Neural cell (in vitro differentiated cells): ENCODE results near the gene PAAF1. TPM values are rescaled to one million over a fixed set of nuclear protein-coding genes. Genes with fewer than 3 reads are reported as not detected.

Experiments
- H2AFZ ChIP-seq: fragments of 200-600, 300-800 bp; sonication (generic), shearing (Covaris generic); 2 replicates; pipeline ENCODE4 v1.6.0; 2014; ENCODE audit warnings: low read depth, mild to moderate bottlenecking, antibody characterized with exemption, low read length, moderate library complexity
- H3F3A ChIP-seq: fragments of 200-600 bp; shearing (Covaris generic); 2 replicates; pipeline ENCODE4 v1.6.1; 2016; ENCODE audit warnings: mild to moderate bottlenecking, moderate library complexity, mixed read lengths, antibody characterized with exemption, low read length; ENCODE audit not compliant: insufficient read depth, poor library complexity, severe bottlenecking
- H3K27ac ChIP-seq: fragments of 200-600, 300-800 bp; sonication (generic), shearing (Covaris generic); 2 replicates; pipeline ENCODE4 v1.5.1; 2014; ENCODE audit warnings: mild to moderate bottlenecking, low read length, moderate library complexity
- H3K27me3 ChIP-seq: fragments of 300-800, 200-600 bp; sonication (generic), shearing (Covaris generic); 2 replicates; pipeline ENCODE4 v1.6.0; 2014; ENCODE audit warnings: mild to moderate bottlenecking, low read depth, low read length, moderate library complexity; ENCODE audit not compliant: insufficient read depth
- H3K36me3 ChIP-seq: fragments of 300-800, 200-600 bp; sonication (generic), shearing (Covaris generic); 2 replicates; pipeline ENCODE4 v1.5.1; 2014; ENCODE audit warnings: mild to moderate bottlenecking, antibody characterized with exemption, low read length, moderate library complexity; ENCODE audit not compliant: insufficient read depth
- H3K4me2 ChIP-seq: fragments of 300-800, 200-600 bp; sonication (generic), shearing (Covaris generic); 2 replicates; pipeline ENCODE4 v1.6.0; 2014; ENCODE audit warnings: mild to moderate bottlenecking, low read length
- H3K4me3 ChIP-seq: fragments of 300-800, 200-600 bp; sonication (generic), shearing (Covaris generic); 2 replicates; pipeline ENCODE4 v1.5.1; 2014; ENCODE audit warnings: mild to moderate bottlenecking, low read length, moderate library complexity
- H3K79me2 ChIP-seq: fragments of 200-600 bp; shearing (Covaris generic); replicated peaks from 2 replicates; pipeline ENCODE4 v1.6.0; 2014; ENCODE audit warnings: mild to moderate bottlenecking, low read length, moderate library complexity; ENCODE audit not compliant: insufficient read depth
- H3K9ac ChIP-seq: fragments of 300-800, 200-600 bp; sonication (generic), shearing (Covaris generic); 2 replicates; pipeline ENCODE4 v1.6.1; 2016; ENCODE audit warnings: mild to moderate bottlenecking, low read length, mixed read lengths
- H3K9me2 ChIP-seq: fragments of 200-600 bp; shearing (Covaris generic); 2 replicates; pipeline ENCODE4 v1.6.1; 2016; ENCODE audit warnings: mild to moderate bottlenecking, low read length, mixed read lengths; ENCODE audit not compliant: insufficient read depth
- H3K9me3 ChIP-seq: fragments of 200-600, 300-800 bp; sonication (generic), shearing (Covaris generic); 2 replicates; pipeline ENCODE4 v1.6.1; 2016; ENCODE audit warnings: mild to moderate bottlenecking, mixed run types, low read length, moderate library complexity, mixed read lengths
- H4K20me1 ChIP-seq: fragments of 200-600 bp; shearing (Covaris generic); 2 replicates; pipeline ENCODE4 v1.6.1; 2016; ENCODE audit warnings: mild to moderate bottlenecking, mixed run types; ENCODE audit not compliant: insufficient read depth
- CTCF ChIP-seq: fragments of 450-650 bp; IDR thresholded peaks from 2 replicates; pipeline ENCODE4 v1.5.1; 2014; ENCODE audit warnings: antibody characterized with exemption, mild to moderate bottlenecking, moderate library complexity; ENCODE audit not compliant: poor library complexity, severe bottlenecking
- EP300 ChIP-seq: fragments of 450-650 bp; conservative IDR thresholded peaks from 2 replicates; pipeline ENCODE4 v1.6.1; 2014; ENCODE audit warnings: antibody characterized with exemption, mild to moderate bottlenecking, moderate library complexity; ENCODE audit not compliant: poor library complexity, severe bottlenecking
- EZH2 ChIP-seq: fragments of 200-600, 300-800 bp; shearing (Covaris generic), sonication (generic); IDR thresholded peaks from 2 replicates; pipeline ENCODE4 v1.6.1; 2014; ENCODE audit warnings: antibody characterized with exemption, low read length, borderline replicate concordance, mild to moderate bottlenecking; ENCODE audit not compliant: insufficient read depth, poor library complexity, severe bottlenecking
- MXI1 ChIP-seq: fragments of 450-650 bp; conservative IDR thresholded peaks from 2 replicates; pipeline ENCODE4 v1.6.1; 2014; ENCODE audit warnings: antibody characterized with exemption, mild to moderate bottlenecking; ENCODE audit not compliant: poor library complexity, severe bottlenecking
- POLR2AphosphoS5 ChIP-seq: IDR thresholded peaks from 2 replicates; pipeline ENCODE4 v1.6.1; 2012
- RAD21 ChIP-seq: fragments of 450-650 bp; conservative IDR thresholded peaks from 2 replicates; pipeline ENCODE4 v1.6.1; 2014; ENCODE audit warnings: antibody characterized with exemption, mild to moderate bottlenecking, moderate library complexity
- REST ChIP-seq: IDR thresholded peaks from 2 replicates; pipeline ENCODE4 v1.6.1; 2012; ENCODE audit warnings: borderline replicate concordance
- SMC3 ChIP-seq: fragments of 450-650 bp; conservative IDR thresholded peaks from 2 replicates; pipeline ENCODE4 v1.6.1; 2014; ENCODE audit warnings: antibody characterized with exemption, mild to moderate bottlenecking, moderate library complexity; ENCODE audit not compliant: poor library complexity
- TAF1 ChIP-seq: IDR thresholded peaks from 2 replicates; pipeline ENCODE4 v1.6.1; 2012; ENCODE audit warnings: low read depth
- polyA plus RNA-seq: library from polyadenylated mRNA; depleted of rRNA; stranded (reverse); fragments of >200 nt; gene quantifications from 2 replicates; pipeline ENCODE4 v1.2.3, GENCODE V29; 2014

PAAF1 gene
- polyA plus RNA-seq, 1 donor from 2014 or later = 80.3 TPM

DNA sequence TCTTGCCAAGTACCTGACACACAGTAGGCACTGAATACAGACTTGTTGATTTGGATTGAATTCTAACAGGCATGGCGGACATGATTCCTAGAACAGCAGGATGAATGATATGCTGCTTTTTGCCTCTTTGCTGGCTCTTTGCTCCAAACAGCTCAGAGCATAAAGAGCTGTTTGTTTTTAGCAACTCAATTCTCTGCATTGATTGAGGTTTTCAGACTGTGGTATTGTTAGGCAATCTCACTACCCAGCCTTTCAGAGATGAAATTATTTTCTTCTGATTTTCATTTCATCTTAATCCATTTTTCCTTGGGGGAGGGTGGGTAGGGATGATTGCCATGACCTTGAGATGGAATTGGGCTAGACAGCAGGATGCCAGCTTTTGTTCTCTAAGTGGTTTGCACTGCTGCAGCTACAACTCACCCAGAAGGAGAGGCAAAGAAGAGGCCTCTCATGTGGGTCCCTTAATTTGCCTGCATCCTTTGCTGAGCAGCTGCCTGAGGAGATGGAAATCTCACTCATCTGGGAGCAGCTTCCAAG lies 20.7 kb upstream of the PAAF1 start:
- Histone ChIP-seq H3K9me2 (no peaks in the 10 kb centered on the region), H3K79me2 (no peaks in the 10 kb centered on the region), H3K27me3 (no peaks in the 10 kb centered on the region), H3K36me3 (no peaks in the 10 kb centered on the region), H3K27ac (peak overlapping the region; percentile 57), H3K9me3 (no peaks in the 10 kb centered on the region), H3K9ac (peak overlapping the region; percentile 7), H3K4me2 (no peak overlapping the region), H4K20me1 (no peaks in the 10 kb centered on the region), H2AFZ (peak overlapping the region; percentile 7), H3F3A (no peaks in the 10 kb centered on the region), H3K4me3 (no peak overlapping the region)
- TF ChIP-seq EZH2 = no peak
- TF ChIP-seq REST = no peak

GRCh38 chr11:73859671-73860070 lies 17.1 kb upstream of the PAAF1 start:
- Histone ChIP-seq H3F3A (no peaks in the 10 kb centered on the region), H3K27me3 (no peaks in the 10 kb centered on the region), H3K9ac (no peak overlapping the region), H3K27ac (no peak overlapping the region), H3K9me3 (no peaks in the 10 kb centered on the region), H3K79me2 (no peaks in the 10 kb centered on the region), H3K36me3 (no peaks in the 10 kb centered on the region), H3K4me3 (no peak overlapping the region), H2AFZ (no peak overlapping the region), H3K4me2 (no peak overlapping the region), H4K20me1 (no peaks in the 10 kb centered on the region), H3K9me2 (no peaks in the 10 kb centered on the region)
- TF ChIP-seq MXI1 (no peak), TAF1 (no peak), RAD21 (no peak), SMC3 (no peak), POLR2AphosphoS5 (no peak), EZH2 (no peak), CTCF (no peak), REST (no peak), EP300 (no peak)
